Measurements from ENCODE around the gene CFAP99.
"Not testable (repeated sequence)": the region's sequence is repeated elsewhere in the genome, so short reads cannot be mapped to it uniquely, and the experiment has no call there.

CFAP99 gene

DNA sequence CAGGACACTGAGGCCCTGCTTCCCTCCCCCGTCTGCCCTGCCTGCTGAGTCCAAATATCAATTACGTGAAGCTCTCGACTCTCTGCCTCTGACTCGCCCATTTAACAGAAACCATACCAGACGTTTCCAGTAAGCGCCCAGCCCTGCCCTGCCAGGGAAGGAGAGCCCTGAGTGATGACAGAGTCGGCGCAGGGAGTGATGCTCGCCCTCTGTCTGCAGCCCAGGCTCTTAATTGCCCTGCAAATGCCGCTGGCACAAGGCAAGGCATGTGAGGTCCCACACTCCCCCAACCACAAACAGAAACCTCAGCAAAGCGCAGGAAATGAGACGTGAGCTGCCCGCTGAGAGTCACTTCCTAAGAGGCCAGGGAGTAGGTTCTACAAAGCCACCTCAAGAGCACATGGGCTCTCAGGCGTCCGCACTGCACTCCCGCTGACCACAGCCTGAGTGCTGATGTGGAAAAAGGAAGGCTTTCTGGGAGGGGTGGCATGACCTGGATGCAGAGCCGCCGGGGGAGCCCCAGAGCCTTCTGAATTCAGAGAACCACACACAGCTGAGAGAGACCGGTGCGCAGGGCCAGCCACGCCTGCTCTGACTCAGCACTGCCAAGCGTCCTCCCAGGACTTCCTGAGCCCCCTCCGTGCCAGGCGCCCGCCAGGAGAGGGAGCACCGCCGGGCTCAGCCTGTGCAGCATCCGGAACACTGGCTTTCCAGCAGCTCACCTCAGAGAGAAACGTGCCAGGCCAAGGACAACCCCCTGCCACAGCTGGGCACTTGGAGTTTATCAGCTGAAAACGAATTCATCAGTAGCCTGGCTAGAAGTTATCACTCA lies 5.7 kb upstream of the CFAP99 start:
- DNase-seq = peak; percentile 92

DNA sequence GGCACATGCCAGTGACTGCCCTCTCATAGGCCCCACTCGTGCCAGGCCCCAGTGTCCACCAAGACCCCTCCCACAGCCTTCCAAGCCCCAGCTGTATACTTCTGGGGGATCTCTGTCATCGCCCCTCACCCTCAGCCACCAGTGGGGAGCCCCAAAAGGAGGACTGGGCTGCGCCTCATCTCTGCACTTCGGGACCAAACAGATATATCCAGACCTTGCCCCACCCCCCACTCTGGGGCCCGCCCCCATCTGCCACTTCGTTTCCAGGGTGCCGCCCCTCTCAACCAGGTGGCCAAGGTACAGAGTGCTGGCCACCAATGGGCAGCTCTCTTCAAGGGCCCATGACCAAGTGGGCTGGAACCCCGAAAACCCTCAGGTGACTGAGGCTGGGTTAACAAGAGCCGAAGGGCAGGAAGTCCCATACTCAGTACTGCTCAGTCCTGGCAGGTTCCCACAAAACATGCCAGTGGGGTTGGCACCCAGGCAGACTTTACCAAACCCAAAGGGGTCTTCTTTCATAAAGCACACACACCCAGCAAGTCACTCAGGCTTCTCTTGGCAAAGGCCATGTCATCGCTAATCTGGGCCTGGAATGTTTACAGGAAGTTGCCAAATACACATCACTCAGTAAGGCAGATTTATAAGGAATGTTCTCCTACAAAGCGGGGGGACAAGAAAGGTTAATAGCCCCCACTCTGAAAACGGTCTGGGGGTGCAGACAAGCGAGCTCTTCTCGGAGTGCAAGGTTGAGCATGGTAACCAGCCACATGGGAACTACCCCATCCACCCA lies 4.7 kb upstream of the CFAP99 start:
- DNase-seq = no peak

DNA sequence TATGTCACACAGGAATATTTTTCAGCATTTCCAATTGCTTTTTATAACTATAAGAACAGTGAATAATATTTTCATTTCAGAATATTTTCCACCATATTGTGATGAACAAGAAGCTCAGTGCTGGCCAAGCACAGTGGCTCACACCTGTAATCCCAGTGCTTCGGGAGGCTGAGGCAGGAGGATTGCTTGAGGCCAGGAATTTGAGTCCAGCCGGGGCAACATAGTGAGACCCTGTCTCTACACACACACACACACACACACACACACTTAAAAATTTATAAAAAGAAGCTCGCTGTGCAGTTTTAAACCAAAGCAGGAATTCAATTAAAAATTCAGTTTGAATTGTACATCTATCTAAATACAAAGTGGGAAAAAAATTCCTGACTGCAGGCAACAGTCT lies 3.5 kb upstream of the CFAP99 start:
- no peak for DNase-seq

DNA sequence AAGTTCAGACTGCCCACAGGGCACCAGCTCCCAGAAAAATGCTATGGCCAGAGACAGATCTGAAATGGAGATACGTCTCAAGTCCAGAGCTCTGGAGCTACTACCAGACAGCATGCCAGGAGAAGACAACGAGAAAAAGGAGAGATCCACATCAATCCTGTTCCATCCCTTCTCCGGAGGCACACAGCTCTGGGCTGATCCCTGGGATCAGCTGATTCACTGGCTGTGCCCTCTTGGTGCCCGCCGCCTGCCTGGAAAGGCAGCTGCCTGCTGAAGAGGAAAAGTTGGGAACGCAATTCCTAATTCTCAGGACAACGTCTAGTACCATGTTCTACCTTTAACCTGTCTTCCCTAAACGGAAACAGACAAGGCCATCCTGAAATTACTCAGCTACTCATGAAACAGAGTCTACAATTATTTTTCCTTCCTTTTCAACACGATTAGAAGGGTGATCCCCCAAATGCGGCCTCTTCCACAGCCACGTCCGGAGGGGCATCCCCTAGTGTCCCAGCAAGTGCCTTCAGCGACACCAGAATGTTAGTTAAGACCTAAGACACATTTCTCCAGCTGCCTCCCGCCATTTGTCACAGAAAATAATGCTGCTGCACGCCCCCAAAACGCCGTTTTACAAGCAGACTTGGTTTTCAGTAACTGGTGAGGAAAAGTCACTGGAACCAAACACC lies 2.7 kb upstream of the CFAP99 start:
- no peak for DNase-seq

DNA sequence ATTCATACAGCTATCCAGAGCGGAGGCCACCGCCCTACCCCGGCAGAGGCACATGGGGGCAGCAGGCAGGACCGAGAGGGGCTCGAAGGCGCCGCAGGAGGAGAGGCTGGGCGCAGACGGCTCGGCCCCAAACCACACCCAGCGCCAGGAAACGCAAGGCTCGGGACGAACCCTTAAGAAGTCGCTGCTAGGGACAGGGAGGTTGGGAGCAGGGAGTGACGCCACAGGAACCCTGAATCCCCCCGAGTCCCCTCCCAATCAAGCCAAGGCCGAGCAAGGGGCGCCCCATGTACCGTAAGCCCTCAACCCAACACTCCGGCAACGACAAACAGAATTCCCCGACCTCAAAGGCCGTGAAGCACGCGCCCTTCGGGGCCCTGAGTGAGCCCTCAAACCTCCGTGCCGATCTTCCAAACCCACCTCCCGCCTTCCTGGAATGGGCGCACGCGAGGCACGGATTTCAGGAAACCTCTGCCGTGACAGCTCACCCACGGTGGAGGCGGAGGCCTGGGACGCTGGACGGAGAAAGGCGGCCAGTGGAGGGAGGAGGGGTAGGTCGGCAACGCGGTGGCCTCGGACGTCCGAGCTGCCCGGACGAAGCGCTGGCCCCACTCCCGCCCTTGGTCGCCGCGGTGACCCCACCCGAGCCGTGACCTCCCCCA lies 2.1 kb upstream of the CFAP99 start:
- DNase-seq = no peak

DNA sequence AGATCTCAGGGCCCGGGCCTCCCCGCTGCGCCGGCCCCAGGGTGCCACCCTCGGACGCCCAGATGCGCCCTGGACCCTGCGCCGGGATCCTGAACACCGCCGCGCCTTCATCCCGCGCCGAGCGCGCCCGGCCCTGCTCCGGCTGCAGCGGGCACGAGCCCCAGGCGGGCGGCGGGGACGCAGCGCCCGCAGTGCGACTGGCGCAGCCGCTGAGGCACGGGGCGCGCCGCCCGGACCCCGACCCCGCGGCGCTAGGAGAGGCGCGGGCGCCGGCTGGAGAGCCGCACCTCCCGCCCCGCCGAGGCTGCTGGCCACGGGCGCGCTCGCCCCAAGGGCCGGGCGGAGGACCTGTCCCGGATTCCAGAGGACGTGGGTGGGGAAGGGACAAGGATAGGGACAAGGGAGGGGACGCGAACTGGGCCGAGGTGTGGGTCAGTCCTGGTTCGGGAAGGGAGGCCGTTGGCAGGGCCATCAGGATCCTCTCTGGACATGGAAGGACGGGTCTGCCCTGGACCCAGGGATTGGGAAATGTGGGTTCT lies 1.5 kb upstream of the CFAP99 start:
- no peak for DNase-seq

DNA sequence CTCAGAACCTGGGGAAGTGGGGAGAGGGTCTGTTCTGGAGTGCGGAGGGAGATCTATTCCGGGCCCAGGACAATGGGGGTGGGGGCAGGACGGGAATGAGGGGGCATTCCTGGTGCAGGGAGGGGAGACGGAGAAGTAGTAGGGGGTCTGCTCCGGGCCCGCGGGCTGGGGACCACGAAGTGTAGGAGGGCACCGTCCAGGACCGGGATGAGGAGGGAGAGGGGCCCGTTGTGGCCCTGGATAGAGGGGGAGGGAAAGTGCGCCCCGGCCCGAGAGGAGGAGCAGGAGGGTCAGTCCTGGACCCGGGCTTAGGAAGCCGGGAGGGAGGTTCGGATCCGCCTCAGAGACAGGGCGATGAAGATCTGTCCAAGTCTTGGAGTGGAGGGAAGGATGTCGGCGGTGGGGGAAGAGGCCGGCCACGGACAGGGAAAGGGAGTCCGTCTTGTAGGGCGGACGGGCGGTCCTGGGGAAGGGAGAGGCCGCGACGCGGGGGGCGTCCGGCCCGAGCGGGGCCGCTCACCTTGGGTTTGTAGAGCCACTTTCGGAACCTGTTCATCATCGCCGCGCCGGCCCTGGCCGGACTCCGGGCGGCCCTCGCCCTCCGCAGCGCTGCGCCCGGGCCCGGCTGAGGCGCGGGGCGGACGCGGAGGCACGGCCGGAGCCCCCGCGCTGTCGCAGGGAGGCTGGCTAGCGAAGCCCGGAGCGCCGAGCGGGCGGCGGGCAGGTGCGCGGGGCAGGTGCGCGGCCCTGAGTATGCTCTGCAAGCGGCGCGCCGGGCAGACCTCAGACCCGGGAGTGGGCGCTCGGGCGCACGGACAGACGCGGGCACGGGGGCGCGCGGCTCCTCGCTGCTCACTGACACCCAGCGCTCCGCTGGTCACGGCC lies 748 bp upstream of the CFAP99 start, which contains the start of gene ZFYVE28:
Gene ZFYVE28, minus strand, starts transcription at position 881 of the 885 bp plus-strand sequence. Its CDS starts 322 bp downstream, at position 559.
- DNase-seq = peak; percentile 66

DNA sequence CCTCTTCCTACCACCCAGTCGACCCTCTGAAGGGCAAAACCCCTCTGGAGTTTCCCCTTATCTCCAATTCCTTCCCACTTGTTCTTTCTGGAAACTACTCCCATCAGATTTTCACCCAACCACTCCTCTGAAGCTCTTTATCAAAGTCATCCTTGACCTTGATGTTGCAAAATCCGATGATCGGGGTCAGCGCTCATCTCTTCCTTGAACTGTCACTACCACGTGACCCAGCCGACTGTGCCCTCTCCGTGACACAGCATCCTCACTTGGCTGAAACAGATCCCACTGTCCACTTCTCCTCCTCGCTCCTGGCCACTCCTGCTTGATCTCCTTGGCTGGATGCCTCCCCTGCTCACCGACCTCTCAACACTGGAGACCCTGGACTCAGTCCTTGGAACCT lies 1.1 kb downstream of the CFAP99 start:
- no peak for DNase-seq

DNA sequence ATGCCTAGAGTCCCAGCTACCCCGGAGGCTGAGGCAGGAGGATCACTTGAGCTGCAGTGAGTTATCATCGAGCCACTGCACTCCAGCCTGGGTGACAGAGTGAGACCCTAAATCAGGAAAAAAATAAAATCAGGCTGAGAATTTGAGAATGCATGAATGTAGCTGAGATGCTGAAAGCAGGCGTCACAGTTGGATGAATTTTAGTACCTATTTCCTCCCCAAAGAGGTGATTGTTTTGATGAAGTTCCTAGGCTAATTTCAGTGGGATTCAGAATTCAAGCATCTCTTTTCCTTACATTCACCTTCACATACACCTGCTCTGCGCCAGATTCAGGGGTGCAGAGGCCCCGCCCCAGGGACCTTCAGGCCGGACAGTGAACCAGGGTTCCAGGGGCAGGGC lies 3.2 kb downstream of the CFAP99 start:
- DNase-seq = no peak

DNA sequence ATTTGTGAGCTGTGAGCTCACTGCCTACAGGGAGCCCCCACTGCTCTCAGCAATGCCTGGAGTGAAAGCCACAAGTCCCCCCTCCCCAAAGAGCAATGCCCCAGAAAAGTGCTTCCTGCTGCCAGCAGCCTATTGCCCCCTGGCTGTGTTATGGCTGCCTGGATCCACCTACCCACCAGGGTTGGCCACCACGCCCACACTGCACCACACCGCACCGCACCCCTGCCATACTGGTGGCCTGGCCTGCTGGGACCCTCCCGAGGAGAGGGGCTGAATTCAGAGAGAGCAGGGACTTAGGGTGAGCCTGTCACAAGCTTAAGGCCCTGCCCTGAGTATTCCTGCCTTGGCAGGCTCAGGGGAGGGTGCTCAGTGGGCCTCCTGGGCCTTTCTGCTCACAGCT lies 4.3 kb downstream of the CFAP99 start:
- DNase-seq = no peak

DNA sequence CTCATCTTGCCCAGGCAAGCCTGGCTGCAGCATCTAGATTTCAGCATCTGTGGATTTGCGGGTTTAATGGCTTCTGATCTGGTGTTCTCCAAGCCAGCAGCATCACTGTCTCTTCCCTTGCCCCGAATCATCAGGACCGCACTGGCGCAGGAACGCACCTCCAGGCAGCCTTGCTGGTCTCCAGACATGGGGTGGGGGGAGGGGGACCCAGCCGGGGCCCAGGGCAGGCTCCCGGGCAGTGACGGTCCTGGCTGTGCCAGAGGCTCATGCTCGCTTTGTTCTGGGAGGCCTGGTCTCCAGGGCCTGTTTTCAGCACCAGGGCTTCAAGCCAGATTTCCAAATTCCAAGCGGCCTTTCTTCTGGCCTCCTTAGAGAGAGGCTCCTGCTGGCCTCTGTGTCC lies 4.9 kb downstream of the CFAP99 start:
- DNase-seq = no peak

DNA sequence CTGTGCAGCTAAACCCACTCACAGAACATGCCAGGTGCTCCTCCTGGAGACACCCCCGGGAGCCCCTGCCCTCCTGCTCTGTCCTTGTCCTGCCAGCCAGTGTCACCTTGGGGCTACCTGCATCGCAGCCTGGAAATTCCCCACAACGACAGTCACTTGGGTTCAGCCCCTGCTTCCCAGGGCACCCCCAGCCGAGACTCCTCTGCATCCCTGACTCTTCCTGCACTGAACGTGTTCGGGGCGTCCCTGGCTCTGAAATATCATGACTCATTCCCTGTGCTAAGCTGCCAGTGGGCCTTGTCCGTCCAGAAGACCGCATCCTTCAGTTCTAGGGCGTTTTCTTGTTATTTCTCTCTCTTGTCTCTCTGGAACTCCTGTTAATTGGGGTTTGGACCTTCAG lies 5.8 kb downstream of the CFAP99 start:
- DNase-seq = no peak

DNA sequence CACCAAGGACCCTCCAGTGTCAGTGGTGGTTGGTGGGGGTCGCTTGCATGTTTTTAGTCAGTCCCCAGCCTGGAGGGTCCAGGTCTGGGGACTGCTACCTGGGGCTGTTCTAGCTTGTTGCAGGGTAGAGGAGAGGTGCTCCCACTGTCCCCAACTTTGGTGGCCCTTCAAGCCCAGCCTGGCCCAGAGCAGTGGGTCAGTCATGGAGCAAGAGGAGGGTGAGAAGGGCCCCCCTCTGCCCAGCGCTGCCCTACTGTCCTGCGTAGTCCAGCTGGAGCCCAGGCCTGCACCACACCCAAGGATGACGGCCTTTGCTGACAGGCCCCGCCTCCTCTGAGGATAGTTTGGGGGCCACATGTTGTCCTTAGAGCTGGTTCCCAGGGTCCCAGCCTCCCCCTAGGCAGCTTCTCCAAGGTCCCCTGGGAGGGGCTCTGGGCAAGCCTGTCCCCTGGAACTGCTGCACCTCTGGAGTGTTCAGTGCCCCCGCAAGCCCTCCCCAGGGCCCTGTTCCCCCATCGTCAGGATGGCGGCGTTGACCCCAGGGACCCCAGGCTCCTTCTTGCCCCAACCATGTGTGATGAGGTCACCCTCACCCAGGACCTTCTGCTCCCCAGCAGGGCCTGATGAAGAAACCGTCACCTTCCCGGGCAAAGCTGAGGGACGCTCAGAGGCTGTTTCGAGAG lies 6.8 kb downstream of the CFAP99 start:
- DNase-seq = no peak

DNA sequence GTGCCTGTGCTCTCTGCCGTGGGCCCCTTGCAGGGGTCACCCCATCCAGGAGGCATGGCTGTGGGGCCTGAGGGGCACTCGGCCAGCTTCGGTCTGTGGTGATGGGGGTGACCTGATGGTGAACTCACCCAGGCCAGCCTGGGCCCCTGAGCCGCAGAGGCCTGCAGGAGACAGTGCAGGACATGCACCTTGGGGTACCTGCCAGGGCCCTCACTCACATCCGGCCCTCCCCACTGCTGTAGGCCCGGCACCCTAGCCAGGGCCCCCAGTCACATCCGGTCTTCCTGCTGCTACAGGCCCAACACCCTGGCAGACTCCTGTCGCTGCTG lies 7.3 kb downstream of the CFAP99 start:
- no peak for DNase-seq

DNA sequence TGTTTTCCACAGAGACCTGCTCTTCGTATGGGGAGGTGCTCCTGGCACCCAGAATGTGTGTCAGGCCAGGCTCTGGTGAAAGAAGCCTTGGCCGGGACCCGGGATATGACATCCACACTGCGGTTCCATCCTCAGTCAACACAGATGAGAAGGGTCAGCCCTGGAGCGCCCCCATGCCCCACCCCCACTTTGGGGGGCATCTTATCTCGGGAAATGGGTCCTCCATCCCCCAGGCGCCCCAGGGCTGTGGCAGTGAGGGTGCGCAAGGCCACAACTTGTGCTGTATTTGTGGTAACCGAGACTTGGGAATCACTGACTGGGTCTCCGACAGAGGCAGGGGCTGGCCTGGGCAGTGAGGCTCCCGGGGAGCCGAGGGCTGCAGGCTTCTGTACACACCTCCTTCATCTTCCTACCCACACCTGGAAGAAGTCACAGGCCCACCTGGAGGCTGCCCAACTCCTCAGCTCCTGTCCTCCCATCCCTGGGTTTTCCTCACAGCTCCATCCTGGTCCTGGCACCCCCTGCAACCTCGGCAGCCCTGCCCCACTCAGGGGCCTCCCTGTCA lies 8.0 kb downstream of the CFAP99 start:
- no peak for DNase-seq

DNA sequence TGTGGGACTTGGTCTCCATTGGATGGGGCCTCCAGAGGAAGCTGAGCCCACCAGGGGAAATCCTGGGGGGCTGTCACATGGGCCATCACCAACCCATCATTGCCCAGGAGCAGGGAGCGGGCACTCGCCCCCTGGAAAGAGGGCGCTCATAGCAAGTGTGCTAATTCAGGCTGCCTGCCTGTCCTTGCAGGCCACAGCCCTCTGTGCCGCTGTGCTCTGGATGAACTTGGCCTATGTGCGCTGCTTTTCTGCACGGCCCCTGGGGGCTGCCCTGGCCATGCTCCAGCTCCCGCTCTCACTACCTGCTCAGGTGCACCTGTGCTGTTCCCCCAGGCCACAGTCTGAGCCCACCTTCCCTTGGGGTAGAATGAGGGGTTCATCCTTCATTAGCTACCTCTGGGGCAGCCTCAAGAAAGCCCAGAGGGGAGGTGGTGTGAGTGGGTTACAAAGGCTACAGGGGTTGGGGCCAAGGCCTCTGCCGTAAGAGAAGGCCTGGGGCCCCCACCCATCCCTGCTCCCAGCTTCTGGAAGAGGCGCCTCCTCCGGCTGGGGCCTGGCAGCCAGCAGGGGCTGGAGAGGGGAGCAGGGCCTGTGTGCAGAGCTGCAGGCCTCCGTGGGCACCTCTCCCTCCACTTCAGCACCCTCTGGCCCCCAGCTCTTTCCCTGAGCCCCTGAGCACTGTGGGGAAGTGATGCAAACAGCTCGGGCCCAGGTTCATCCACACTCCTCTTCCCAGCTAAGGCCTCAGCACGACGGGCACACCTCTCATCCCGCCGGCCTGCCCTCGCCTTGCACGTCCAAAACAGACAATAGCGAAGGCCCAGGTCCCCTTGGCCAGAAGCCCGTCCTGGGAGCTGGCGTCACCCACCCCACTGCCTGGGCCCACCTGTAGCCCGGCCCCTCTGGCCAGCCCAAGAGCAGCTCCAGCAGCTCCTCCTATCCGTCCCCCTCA lies 8.9 kb downstream of the CFAP99 start:
- DNase-seq = no peak

DNA sequence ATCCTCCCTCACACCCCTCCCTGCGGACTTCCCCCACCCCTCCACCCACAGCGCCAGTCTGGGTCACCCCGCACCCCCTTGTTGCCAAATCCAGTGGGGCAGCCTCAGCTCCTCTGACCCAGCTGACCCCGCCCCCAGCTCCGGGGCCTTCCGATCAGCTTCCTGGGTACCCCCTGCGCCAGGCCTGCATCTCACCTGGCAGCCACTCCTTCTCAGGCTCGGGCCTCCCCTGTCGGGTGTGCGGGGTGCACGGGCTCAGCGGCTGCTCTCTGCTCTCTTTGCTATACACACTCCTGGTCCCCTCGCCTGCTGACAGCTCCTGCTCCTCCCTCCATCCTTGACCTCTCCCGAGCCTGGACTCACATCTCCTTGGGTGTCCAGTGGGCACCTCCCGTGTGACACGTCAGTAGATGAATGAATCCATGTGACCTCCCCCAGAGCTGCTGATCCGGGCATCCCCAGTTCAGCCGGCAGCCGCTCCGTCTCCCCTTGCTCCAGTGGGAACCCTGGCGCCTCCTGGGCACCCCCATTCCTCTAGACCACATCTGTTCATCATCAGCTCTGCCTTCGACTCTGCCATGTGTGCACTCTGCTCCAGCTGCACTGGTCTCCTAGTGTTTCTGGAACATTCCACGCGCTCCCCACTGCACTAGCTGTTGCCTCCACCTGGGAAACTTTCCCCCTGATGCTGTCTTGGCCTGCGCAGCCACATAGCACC lies 9.9 kb downstream of the CFAP99 start:
- DNase-seq = no peak

DNA sequence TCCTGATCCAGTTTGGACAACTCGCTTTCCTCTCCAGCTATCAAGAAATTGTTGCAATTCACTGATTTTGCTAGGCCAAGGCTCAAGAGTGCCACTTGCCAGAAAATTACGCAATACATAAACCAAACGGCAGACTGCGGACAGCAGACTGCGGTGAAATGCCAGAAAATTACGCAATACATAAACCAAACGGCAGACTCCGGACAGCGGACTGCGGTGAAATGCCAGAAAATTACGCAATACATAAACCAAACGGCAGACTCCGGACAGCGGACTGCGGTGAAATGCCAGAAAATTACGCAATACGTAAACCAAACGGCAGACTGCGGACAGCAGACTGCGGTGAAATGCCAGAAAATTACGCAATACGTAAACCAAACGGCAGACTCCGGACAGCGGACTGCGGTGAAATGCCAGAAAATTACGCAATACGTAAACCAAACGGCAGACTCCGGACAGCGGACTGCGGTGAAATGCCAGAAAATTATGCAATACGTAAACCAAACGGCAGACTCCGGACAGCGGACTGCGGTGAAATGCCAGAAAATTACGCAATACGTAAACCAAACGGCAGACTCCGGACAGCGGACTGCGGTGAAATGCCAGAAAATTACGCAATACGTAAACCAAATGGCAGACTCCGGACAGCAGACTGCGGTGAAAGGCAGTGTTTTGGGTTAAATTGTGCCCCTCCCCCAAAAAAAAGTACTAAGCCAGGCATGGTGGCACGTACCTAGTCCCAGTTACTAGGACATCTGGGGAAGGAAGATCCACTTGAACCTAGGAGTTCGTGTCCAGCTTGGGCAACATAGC lies 11.4 kb downstream of the CFAP99 start:
- not testable (repeated sequence) for DNase-seq
